OCI-M1 (cell line): Measurements from ENCODE around the gene NDUFA5.
A peak's percentile ranks its signal among the peaks of the same experiment; 100 is the strongest.

Experiments used
- DNase-seq: peaks from one replicate; lab custom pipeline; 2025; lab: John Stamatoyannopoulos, UW

The NDUFA5 gene

DNA sequence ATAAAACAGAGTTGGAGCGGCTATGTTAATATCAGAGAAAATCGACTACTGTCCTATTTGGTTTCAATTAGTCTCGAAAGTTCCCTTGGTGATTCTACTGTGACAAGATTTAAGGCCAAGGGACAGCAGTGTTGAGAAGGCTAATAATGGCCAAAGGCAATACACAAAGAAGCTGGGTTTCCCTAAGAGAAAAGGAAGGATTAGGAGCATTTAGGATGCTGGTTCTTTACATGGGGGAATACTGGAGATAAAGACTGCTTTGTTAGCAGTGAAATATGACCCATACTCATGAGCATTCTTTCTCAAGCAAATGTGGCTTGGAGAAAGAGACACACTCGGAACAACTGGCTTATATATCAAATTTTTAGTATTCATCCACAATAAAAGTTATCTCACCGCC is 55.4 kb downstream of the NDUFA5 start:
- DNase-seq, result no peak

DNA sequence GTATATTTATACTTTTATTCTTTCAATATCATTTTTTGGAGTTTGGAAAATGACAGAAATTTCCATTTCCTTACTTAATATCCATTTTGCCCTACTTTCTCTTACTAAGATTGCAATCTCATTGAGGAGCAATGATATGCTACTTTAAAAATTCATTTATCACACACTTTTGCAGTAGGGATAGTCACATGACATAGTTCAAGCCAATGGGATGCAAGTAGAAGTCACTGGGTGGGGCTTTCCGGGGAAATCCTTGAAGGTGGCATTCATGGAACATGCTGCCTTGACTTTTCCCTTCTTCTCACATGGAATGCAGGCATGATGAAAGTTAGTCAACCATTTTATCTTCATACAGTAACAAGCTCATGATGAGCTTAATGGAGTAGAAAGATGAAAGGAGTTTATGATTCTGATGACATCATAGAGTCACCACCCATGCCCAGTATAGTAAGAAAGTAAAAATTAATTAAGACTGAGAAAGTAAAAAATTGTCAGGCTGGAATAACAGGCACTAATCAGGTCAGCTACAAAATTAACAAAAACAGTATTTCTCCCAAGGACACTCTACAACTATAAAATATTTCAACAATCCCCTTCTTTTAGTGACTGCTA is 56.6 kb downstream of the NDUFA5 start:
- no peak for DNase-seq

GRCh38 chr7:123499211-123499970 is 58.2 kb downstream of the NDUFA5 start:
- DNase-seq, result no peak

- peak; percentile 66 for DNase-seq
Measured at GRCh38 chr7:123498601-123499000, 59.0 kb downstream of the NDUFA5 start.

DNA sequence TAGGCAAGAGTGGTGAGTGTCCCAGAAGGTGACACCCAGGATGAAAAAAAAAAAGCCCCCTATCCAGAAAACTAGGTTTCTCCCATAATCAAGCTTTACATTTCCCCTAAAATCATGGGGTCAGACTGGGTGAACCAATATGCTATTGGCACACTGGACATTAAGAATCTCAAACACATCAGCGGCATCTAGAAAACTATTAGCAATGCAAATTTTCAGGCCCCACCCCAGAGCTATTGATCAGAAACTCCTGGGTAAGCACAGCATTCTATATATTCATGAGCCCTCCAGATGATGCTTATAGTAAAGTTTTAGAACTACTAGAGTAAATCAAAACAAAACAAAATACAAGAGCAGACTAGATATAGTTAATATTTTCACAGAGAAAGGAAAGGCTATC is 59.6 kb downstream of the NDUFA5 start:
- DNase-seq, result no peak

DNA sequence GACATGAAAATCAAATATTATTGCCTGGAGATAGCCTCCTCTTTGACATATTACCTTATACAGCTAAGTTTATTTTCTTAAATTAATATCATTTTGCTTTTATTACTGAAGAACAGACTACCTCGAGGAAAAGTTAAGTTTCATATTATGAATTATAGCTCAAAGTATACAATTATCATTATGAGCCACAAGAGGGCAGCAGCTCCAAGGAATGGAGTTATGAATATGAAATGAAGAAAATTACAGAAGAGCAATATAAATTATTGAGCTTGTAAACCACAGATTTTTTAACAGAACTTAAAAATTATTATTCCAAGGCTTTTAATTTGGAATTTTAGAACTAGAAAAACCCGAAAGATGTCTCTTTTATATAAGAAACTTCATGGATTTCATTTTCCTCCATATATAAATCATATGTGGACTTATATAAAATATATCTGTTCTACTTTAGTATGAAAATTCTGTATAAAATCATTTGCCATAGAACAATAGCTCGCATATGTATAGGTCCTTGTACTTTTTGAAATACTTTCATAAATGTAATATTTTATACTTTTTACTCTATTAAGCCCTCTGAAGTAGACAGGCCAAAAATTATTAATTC is 63.3 kb downstream of the NDUFA5 start:
- peak; percentile 68 for DNase-seq

DNA sequence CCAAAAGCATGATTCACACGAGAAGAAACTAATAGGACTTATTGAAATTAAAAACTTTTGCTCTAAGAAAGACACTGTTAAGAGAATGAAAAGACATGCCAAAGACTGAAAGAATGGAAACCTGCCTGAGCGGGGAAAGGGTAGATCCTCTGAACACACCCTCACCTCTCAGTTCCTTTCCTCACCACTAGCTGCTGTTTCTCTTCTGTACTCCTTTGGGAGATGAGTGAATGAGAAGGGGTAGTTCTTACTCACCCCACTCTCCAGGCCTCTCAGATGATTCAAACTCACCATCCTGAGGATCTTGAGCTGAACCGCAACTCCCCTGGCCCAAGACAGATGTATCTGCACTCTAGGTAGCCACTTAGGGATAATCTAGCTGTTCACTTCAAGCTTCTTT is 65.1 kb downstream of the NDUFA5 start:
- DNase-seq, result no peak
